K562 (cell line): ENCODE results near the gene ZRANB1. TPM values are rescaled to one million over a fixed set of nuclear protein-coding genes. Genes with fewer than 3 reads are reported as not detected.

Experiments used
- C11orf30 ChIP-seq: fragments of 450-650 bp; IDR thresholded peaks from 2 replicates; pipeline ENCODE4 v1.6.1; 2016; ENCODE audit warnings: low read depth, mild to moderate bottlenecking
- DMBX1 ChIP-seq: fragments of 250-450 bp; sonication (Bioruptor Pico); IDR thresholded peaks from 2 replicates; pipeline ENCODE4 v1.8.0; 2022; ENCODE audit warnings: inconsistent platforms, mild to moderate bottlenecking, moderate library complexity, borderline replicate concordance
- DPF2 ChIP-seq: fragments of 450-650 bp; IDR thresholded peaks from 2 replicates; pipeline ENCODE4 v1.6.1; 2016
- FOXP1 ChIP-seq: sonication (generic); formaldehyde crosslinking; IDR thresholded peaks from 2 replicates; pipeline ENCODE4 v1.8.0; 2022; ENCODE audit warnings: mild to moderate bottlenecking, missing genetic modification reagents
- HES1 ChIP-seq: fragments of 450-650 bp; IDR thresholded peaks from 2 replicates; pipeline ENCODE4 v1.6.1; 2016; ENCODE audit warnings: low read depth, mild to moderate bottlenecking, moderate library complexity
- OTX1 ChIP-seq: fragments of 450-650 bp; formaldehyde crosslinking; IDR thresholded peaks from 2 replicates; pipeline ENCODE4 v1.4.0; 2022; ENCODE audit warnings: mild to moderate bottlenecking
- PKNOX1 ChIP-seq: fragments of 450-650 bp; IDR thresholded peaks from 2 replicates; pipeline ENCODE4 v1.6.1; 2016
- PML ChIP-seq: IDR thresholded peaks from 2 replicates; pipeline ENCODE4 v1.6.1; 2012; ENCODE audit warnings: low read length, inconsistent platforms
- SIN3B ChIP-seq: fragments of 450-650 bp; IDR thresholded peaks from 2 replicates; pipeline ENCODE4 v1.6.1; 2017; ENCODE audit warnings: low read depth, mild to moderate bottlenecking, moderate library complexity
- SIX5 ChIP-seq, 2 experiments: IDR thresholded peaks; 2 replicates each; pipeline ENCODE4 v1.6.1; 2011; ENCODE audit warnings: low read length in 2 of 2, borderline replicate concordance in 1 of 2, low read depth in 1 of 2, mild to moderate bottlenecking in 1 of 2, moderate library complexity in 1 of 2; ENCODE audit not compliant: insufficient read depth in 1 of 2
- XRCC5 ChIP-seq: fragments of 200-400 bp; formaldehyde crosslinking; IDR thresholded peaks from 2 replicates; pipeline ENCODE4 v1.6.1; 2017; ENCODE audit warnings: low read depth, mild to moderate bottlenecking, low read length
- ZNF780A ChIP-seq: fragments of 250-450 bp; sonication (Bioruptor Pico); IDR thresholded peaks from 2 replicates; pipeline ENCODE4 v1.5.0; 2021; ENCODE audit warnings: mild to moderate bottlenecking
- polyA plus RNA-seq, 8 experiments: library from polyadenylated mRNA; depleted of rRNA in 4 of 8; stranded (reverse) in 5 of 8; unstranded in 3 of 8; fragments of >200 nt; fragmentation: Nextera tagmentation in 2 of 8; fragmentation: Illumina TruSeq in 1 of 8; extraction: Ambion mirVana in 2 of 8; extraction: Trizol in 1 of 8; gene quantifications; 2 replicates each; pipeline versions ENCODE4 v1.2.1 to v1.2.3, GENCODE V29; 2011 to 2014; ENCODE audit warnings: inconsistent platforms in 1 of 8, missing spikeins in 1 of 8
- total RNA-seq, 7 experiments: library from RNA; depleted of rRNA in 6 of 7; stranded (reverse); fragments of >200 nt in 6 of 7; fragmentation: Illumina TruSeq in 2 of 7; extraction: Trizol in 2 of 7; gene quantifications; 2 replicates each; pipeline versions ENCODE4 v1.2.1 to v1.2.3, GENCODE V29; 2011 to 2021; ENCODE audit warnings: low replicate concordance in 1 of 7
- TF ChIP-seq, protein P1 (sequence below): fragments of 250-450 bp; sonication (Bioruptor Pico); IDR thresholded peaks from 2 replicates; pipeline ENCODE4 v1.5.0; 2020; ENCODE audit warnings: mild to moderate bottlenecking, borderline replicate concordance
- TF ChIP-seq, protein P2 (sequence below): fragments of 250-450 bp; sonication (Bioruptor Pico); IDR thresholded peaks from 2 replicates; pipeline ENCODE4 v1.4.0; 2020
- TF ChIP-seq, protein P3 (sequence below), 2 experiments: fragments of 200-800 bp in 1 of 2; sonication (Bioruptor generic) in 1 of 2; sonication (generic) in 1 of 2; formaldehyde crosslinking in 1 of 2; IDR thresholded peaks in 1 of 2; conservative IDR thresholded peaks in 1 of 2; 2 replicates each; pipeline versions ENCODE4 v1.5.0 to v1.6.1; 2016 to 2020; ENCODE audit warnings: missing compliant biosample characterization in 1 of 2, missing genetic modification characterization in 1 of 2, missing genetic modification reagents in 1 of 2

Gene ZRANB1
- total and polyA plus RNA-seq, 9 of the 15 experiments (the other 6 are each of a cell fraction or from before 2014, with no cell fraction given) = 0.07 to 1.1 (median 0.64) TPM

DNA sequence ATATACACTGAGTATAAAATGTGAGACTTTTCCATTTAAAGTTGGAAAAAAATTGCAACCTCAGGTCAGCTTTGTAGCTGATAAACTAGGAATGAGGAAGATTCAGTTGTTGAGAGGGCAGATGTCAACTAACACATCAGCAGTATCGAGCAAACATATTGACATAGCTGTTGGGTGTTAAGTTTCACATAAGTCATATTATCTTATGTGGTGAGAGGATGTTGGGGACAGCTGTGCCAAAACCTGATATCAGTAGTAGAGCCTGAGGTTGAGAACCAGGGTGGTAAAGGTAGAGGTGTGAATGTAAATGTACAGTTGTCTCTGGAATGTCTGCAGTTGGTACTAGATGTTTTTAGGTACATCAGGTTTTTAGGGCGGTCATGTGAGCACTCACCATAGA lies 5.0 kb downstream of the ZRANB1 start (continued):
- TF ChIP-seq, protein P1, sequence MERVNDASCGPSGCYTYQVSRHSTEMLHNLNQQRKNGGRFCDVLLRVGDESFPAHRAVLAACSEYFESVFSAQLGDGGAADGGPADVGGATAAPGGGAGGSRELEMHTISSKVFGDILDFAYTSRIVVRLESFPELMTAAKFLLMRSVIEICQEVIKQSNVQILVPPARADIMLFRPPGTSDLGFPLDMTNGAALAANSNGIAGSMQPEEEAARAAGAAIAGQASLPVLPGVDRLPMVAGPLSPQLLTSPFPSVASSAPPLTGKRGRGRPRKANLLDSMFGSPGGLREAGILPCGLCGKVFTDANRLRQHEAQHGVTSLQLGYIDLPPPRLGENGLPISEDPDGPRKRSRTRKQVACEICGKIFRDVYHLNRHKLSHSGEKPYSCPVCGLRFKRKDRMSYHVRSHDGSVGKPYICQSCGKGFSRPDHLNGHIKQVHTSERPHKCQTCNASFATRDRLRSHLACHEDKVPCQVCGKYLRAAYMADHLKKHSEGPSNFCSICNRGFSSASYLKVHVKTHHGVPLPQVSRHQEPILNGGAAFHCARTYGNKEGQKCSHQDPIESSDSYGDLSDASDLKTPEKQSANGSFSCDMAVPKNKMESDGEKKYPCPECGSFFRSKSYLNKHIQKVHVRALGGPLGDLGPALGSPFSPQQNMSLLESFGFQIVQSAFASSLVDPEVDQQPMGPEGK (CRISPR knock-in tag) = no peak
- TF ChIP-seq, protein P2, sequence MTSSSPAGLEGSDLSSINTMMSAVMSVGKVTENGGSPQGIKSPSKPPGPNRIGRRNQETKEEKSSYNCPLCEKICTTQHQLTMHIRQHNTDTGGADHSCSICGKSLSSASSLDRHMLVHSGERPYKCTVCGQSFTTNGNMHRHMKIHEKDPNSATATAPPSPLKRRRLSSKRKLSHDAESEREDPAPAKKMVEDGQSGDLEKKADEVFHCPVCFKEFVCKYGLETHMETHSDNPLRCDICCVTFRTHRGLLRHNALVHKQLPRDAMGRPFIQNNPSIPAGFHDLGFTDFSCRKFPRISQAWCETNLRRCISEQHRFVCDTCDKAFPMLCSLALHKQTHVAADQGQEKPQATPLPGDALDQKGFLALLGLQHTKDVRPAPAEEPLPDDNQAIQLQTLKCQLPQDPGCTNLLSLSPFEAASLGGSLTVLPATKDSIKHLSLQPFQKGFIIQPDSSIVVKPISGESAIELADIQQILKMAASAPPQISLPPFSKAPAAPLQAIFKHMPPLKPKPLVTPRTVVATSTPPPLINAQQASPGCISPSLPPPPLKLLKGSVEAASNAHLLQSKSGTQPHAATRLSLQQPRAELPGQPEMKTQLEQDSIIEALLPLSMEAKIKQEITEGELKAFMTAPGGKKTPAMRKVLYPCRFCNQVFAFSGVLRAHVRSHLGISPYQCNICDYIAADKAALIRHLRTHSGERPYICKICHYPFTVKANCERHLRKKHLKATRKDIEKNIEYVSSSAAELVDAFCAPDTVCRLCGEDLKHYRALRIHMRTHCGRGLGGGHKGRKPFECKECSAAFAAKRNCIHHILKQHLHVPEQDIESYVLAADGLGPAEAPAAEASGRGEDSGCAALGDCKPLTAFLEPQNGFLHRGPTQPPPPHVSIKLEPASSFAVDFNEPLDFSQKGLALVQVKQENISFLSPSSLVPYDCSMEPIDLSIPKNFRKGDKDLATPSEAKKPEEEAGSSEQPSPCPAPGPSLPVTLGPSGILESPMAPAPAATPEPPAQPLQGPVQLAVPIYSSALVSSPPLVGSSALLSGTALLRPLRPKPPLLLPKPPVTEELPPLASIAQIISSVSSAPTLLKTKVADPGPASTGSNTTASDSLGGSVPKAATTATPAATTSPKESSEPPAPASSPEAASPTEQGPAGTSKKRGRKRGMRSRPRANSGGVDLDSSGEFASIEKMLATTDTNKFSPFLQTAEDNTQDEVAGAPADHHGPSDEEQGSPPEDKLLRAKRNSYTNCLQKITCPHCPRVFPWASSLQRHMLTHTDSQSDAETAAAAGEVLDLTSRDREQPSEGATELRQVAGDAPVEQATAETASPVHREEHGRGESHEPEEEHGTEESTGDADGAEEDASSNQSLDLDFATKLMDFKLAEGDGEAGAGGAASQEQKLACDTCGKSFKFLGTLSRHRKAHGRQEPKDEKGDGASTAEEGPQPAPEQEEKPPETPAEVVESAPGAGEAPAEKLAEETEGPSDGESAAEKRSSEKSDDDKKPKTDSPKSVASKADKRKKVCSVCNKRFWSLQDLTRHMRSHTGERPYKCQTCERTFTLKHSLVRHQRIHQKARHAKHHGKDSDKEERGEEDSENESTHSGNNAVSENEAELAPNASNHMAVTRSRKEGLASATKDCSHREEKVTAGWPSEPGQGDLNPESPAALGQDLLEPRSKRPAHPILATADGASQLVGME (CRISPR knock-in tag) = no peak
- no peak for TF ChIP-seq ZNF780A (CRISPR knock-in tag)
- peak; percentile 69; the same call in 1 of the 2 replicates for TF ChIP-seq HES1
- no peak for TF ChIP-seq SIX5 (IDR thresholded peaks at IDR 0.05; ENCODE audit: borderline replicate concordance in 1 of 2, insufficient read depth in 1 of 2, low read depth in 1 of 2, low read length in 2 of 2)
- 0 out of 2 replicates have a peak, but pooled peaks have one; percentile 14 for TF ChIP-seq C11orf30
- TF ChIP-seq PKNOX1 = peak; percentile 58; the same call in 1 of the 2 replicates
- TF ChIP-seq DMBX1 (CRISPR knock-in tag) = no peak
- no peak for TF ChIP-seq OTX1 (CRISPR knock-in tag)
- TF ChIP-seq, protein P3, sequence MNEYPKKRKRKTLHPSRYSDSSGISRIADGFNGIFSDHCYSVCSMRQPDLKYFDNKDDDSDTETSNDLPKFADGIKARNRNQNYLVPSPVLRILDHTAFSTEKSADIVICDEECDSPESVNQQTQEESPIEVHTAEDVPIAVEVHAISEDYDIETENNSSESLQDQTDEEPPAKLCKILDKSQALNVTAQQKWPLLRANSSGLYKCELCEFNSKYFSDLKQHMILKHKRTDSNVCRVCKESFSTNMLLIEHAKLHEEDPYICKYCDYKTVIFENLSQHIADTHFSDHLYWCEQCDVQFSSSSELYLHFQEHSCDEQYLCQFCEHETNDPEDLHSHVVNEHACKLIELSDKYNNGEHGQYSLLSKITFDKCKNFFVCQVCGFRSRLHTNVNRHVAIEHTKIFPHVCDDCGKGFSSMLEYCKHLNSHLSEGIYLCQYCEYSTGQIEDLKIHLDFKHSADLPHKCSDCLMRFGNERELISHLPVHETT (CRISPR knock-in tag; conservative IDR thresholded peaks at IDR 0.05 in 1 of 2, IDR thresholded peaks at IDR 0.05 in 1 of 2) = no peak
- no peak for TF ChIP-seq FOXP1 (CRISPR knock-in tag)
- TF ChIP-seq SIN3B = no peak
- peak; percentile 80 for TF ChIP-seq DPF2
- TF ChIP-seq XRCC5 = no peak
- TF ChIP-seq PML = peak; percentile 81
